Kidney (tissue), 14 donors: ENCODE measurements around the gene RPL10. TPM values are rescaled to one million over a fixed set of nuclear protein-coding genes. Genes with fewer than 3 reads are reported as not detected.

Source experiments
- DNase-seq, 5 donors: peaks; one replicate each; pipeline ENCODE4 v3.0.0-alpha.2; 2013 to 2020
- FAIRE-seq: peaks from 2 replicates; lab custom pipeline; 2012; peaks lifted over from hg19 to GRCh38; lab: Jason Lieb, UNC
- H3K27ac ChIP-seq, 2 donors: one replicate each; pipeline ENCODE4 v1.7.0; 2013; ENCODE audit warnings: low read depth in 2 of 2, low read length in 2 of 2, inconsistent platforms in 1 of 2
- H3K27me3 ChIP-seq: one replicate; pipeline ENCODE4 v1.7.1; 2013; ENCODE audit warnings: low read length, inconsistent platforms; ENCODE audit not compliant: control insufficient read depth, insufficient read depth
- H3K36me3 ChIP-seq, 3 donors: one replicate each; pipeline versions ENCODE4 v1.7.0 to v1.7.1; 2013; ENCODE audit warnings: low read length in 3 of 3, control low read depth in 1 of 3, inconsistent platforms in 1 of 3; ENCODE audit not compliant: insufficient read depth in 3 of 3, control insufficient read depth in 2 of 3
- H3K4me1 ChIP-seq, 3 donors: one replicate each; pipeline versions ENCODE4 v1.7.0 to v1.7.1; 2013; ENCODE audit warnings: low read length in 3 of 3, inconsistent platforms in 1 of 3, low read depth in 1 of 3; ENCODE audit not compliant: control insufficient read depth in 2 of 3, insufficient read depth in 2 of 3
- H3K4me3 ChIP-seq, 3 donors: one replicate each; pipeline versions ENCODE4 v1.7.0 to v1.8.1; 2013; ENCODE audit warnings: low read length in 3 of 3, control low read depth in 1 of 3, inconsistent platforms in 1 of 3
- H3K9ac ChIP-seq, 3 donors: one replicate each; pipeline versions ENCODE4 v1.7.0 to v1.7.1; 2013; ENCODE audit warnings: low read length in 3 of 3, control low read depth in 1 of 3, inconsistent platforms in 1 of 3
- H3K9me3 ChIP-seq, 3 donors: one replicate each; pipeline versions ENCODE4 v1.7.0 to v1.7.1; 2013; ENCODE audit warnings: low read length in 3 of 3, control low read depth in 1 of 3, inconsistent platforms in 1 of 3; ENCODE audit not compliant: control insufficient read depth in 2 of 3, insufficient read depth in 1 of 3
- CTCF ChIP-seq: IDR thresholded peaks from 3 replicates; pipeline ENCODE4 v1.5.1; 2012; ENCODE audit warnings: mild to moderate bottlenecking, moderate library complexity, borderline replicate concordance; ENCODE audit not compliant: insufficient read depth; ENCODE audit errors: extremely low read depth
- intact Hi-C: fragments of 100-400 bp; cut with DNase I; formaldehyde crosslinking; loops from one replicate; pipeline ENCODE4 v1.11.1; 2022
- polyA plus RNA-seq: library from polyadenylated mRNA; stranded (reverse); fragments of 350-450 nt; fragmentation: Illumina TruSeq; extraction: RNeasy Lipid Tissue Mini Kit (QIAGEN cat#74804); gene quantifications from one replicate; pipeline ENCODE4 v1.2.3, GENCODE V29; 2014; ENCODE audit warnings: low read depth, low replicate concordance; ENCODE audit not compliant: insufficient read depth
- total RNA-seq: library from RNA; stranded (reverse); fragmentation: NEBNext Ultra II Directional; extraction: Animal tissue kit (Norgen Biotek cat#: 25700); gene quantifications from one replicate; pipeline ENCODE4 v1.2.1, GENCODE V29; 2021
- donor health status: control.
- donor health status: control.
- donor health status: control.
- donor health status: control.
- donor health status: control.
- donor health status: DM: yes; HTN: yes; CAD: no.
- donor health status: Normal renal cell carcinoma (clear cell type).

The RPL10 gene
- total and polyA plus RNA-seq, 2 donors from 2014 or later, result 2,684 to 2,858 TPM

GRCh38 chrX:154446430-154446829 is 48.3 kb downstream of the RPL10 start:
- no peak for TF ChIP-seq CTCF
- H3K9ac ChIP-seq, result no peak overlapping the region
- peaks cover 0 to 10% (median 0%) of the 10 kb centered on the region in 3 donors for H3K4me1 ChIP-seq
- H3K9me3 ChIP-seq, result no peaks in the 10 kb centered on the region
- intact Hi-C loops, result no loop called here
- DNase-seq (peak in 1 of 5 donors; percentile 55), FAIRE-seq (no peak)
- no peaks in the 10 kb centered on the region for H3K27me3 ChIP-seq
- no peak overlapping the region for H3K27ac ChIP-seq
- H3K36me3 ChIP-seq, result peaks cover 0 to 11% (median 6%) of the 10 kb centered on the region in 3 donors
- H3K4me3 ChIP-seq, result no peak overlapping the region

DNA sequence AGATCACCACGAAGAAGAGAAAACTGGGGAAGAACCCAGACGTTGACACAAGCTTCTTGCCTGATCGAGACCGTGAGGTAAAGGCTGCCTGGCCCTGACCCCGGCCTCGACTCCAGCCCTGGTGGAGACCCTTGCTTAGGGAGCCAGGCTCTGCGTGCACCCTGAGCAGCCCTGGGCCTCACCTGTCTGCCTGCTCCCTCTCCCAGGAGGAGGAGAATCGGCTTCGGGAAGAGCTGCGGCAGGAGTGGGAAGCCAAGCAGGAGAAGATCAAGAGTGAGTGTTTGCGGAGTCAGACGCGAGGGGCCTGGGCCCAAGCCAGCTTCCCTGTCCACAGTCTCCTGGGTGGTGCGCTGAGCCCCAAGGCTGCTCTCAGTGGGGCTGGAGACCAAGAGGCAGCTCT is 50.3 kb downstream of the RPL10 start:
- no peak for FAIRE-seq
- intact Hi-C loops, result no loop called here
- no peak overlapping the region for H3K9ac ChIP-seq
- H3K27ac ChIP-seq, result no peak overlapping the region
- H3K27me3 ChIP-seq, result no peaks in the 10 kb centered on the region
- H3K9me3 ChIP-seq, result no peaks in the 10 kb centered on the region
- H3K4me3 ChIP-seq, result no peak overlapping the region
- no peak for TF ChIP-seq CTCF
- DNase-seq, result peak in 1 of 5 donors; percentile 52
- H3K36me3 ChIP-seq, result peaks cover 0 to 7% (median 5%) of the 10 kb centered on the region in 3 donors
- H3K4me1 ChIP-seq, result peaks cover 0 to 8% (median 0%) of the 10 kb centered on the region in 3 donors

GRCh38 chrX:154449618-154450017 is 51.4 kb downstream of the RPL10 start:
- Histone ChIP-seq H3K27me3 (no peaks in the 10 kb centered on the region), H3K4me3 (no peak overlapping the region), H3K9me3 (no peaks in the 10 kb centered on the region), H3K9ac (no peak overlapping the region), H3K4me1 (peaks cover 0 to 7% (median 0%) of the 10 kb centered on the region in 3 donors), H3K27ac (no peak overlapping the region), H3K36me3 (peaks cover 0 to 7% (median 5%) of the 10 kb centered on the region in 3 donors)
- TF ChIP-seq CTCF, result no peak
- intact Hi-C loops, result no loop called here
- FAIRE-seq (no peak), DNase-seq (peak in 1 of 5 donors; percentile 60)

- H3K9ac ChIP-seq, result no peak overlapping the region
- no peak overlapping the region for H3K4me3 ChIP-seq
- peaks cover 0 to 1% (median 0%) of the 10 kb centered on the region in 3 donors for H3K4me1 ChIP-seq
- no peak for TF ChIP-seq CTCF
- DNase-seq (peak in 1 of 5 donors; percentile 48), FAIRE-seq (no peak)
- no peaks in the 10 kb centered on the region for H3K9me3 ChIP-seq
- H3K36me3 ChIP-seq, result peaks cover 0 to 7% (median 5%) of the 10 kb centered on the region in 3 donors
- no peak overlapping the region for H3K27ac ChIP-seq
- intact Hi-C loops, result no loop called here
- H3K27me3 ChIP-seq, result no peaks in the 10 kb centered on the region
Observed at GRCh38 chrX:154450312-154450711, 52.1 kb downstream of the RPL10 start.
